Urinary bladder (tissue), 4 donors: ENCODE data around the gene PNRC1. TPM values are rescaled to one million over a fixed set of nuclear protein-coding genes. Genes with fewer than 3 reads are reported as not detected.

Experiments used
- DNase-seq: peaks from one replicate; pipeline ENCODE4 v3.0.0-alpha.2; 2015; ENCODE audit errors: extremely low spot score
- H3K27ac ChIP-seq: one replicate; pipeline ENCODE4 v1.5.1; 2013; ENCODE audit warnings: low read depth, mild to moderate bottlenecking, moderate library complexity
- H3K36me3 ChIP-seq: one replicate; pipeline ENCODE4 v1.6.1; 2013; ENCODE audit warnings: mild to moderate bottlenecking, moderate library complexity; ENCODE audit not compliant: insufficient read depth
- H3K4me1 ChIP-seq: one replicate; pipeline ENCODE4 v1.6.1; 2013; ENCODE audit warnings: mild to moderate bottlenecking, moderate library complexity; ENCODE audit not compliant: insufficient read depth
- H3K4me3 ChIP-seq: one replicate; pipeline ENCODE4 v1.5.1; 2013; ENCODE audit warnings: low read depth, low read length
- WGBS: extraction: QIAGEN DNeasy Blood & Tissue Kit; methylation state at CpG from one replicate; pipeline ENCODE4 v1.1.7; 2013; 5-methylcytosine and 5-hydroxymethylcytosine counted together
- polyA plus RNA-seq: library from polyadenylated mRNA; stranded (reverse); fragments of 200-250 nt; gene quantifications from one replicate; pipeline ENCODE4 v1.2.3, GENCODE V29; 2013
- total RNA-seq: library from RNA; depleted of rRNA; stranded (reverse); fragments of >200 nt; gene quantifications from one replicate; pipeline ENCODE4 v1.2.3, GENCODE V29; 2014
- donor health status: healthy with polysubstance abuse.
- donor health status: healthy.

Gene PNRC1
- total and polyA plus RNA-seq, 2 donors = 147 to 224 TPM

GRCh38 chr6:89068695-89069094 is 11.9 kb upstream of the PNRC1 start:
- WGBS = 86% methylated on average over 1 of the region's 1 CpG

DNA sequence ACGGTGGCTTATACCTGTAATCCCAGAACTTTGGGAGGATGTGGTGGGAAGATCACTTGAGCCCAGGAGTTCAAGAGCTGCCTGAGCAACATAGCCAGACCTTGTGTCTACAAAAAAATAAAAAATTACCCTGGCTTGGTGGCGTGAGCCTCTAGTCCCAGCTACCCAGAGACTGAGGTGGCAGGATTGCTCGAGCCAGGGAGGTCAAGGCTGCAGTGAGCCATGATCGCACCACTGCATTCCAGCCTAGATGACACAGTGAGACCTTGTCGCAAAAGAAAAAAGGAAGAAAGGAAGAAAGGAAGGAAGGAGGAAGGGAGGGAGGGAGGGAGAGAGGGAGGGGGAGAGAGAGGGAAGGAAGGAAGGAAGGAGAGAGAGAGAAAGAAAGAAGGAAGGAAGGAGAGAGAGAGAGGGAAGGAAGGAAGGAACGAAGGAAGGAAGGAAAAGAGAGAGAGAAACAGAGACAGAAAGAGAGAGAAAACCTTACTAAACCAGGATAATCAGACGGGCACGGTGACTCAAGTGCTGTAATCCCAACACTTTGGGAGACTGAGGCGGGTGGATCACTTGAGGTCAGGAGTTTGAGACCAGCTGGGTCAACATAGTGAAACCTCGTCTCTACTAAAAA is 10.9 kb upstream of the PNRC1 start:
- Histone ChIP-seq H3K36me3 (no peaks in the 10 kb centered on the region), H3K27ac (no peak overlapping the region), H3K4me1 (no peaks in the 10 kb centered on the region), H3K4me3 (no peak overlapping the region)
- DNase-seq = no peak
- 88% methylated on average over 10 of the region's 10 CpGs for whole genome bisulfite sequencing

More at GRCh38 chr6:89068695-89069094, 11.9 kb upstream of the PNRC1 start:
- Histone ChIP-seq H3K36me3 (no peaks in the 10 kb centered on the region), H3K4me3 (no peak overlapping the region), H3K27ac (no peak overlapping the region), H3K4me1 (no peaks in the 10 kb centered on the region)
- no peak for DNase-seq

DNA sequence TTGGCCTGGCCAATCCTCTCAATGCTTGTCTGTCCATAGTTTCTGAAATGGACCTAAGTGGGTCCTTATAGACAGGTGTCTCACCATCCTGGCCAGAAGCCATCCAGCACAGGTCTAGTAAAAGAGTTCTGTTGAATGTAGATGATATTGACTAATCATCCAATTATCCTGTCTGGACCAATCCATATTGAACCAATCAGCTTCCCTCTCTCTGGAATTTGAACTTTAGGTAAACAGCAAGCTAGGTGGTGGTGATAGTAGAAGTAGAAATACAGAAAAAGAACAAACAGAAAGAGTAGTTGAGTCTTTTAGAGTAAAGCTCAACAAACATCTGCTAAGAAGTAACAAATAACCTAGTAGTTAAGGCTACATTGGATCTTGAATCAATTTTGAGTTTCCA is 9.5 kb upstream of the PNRC1 start:
- no peak for DNase-seq
- Histone ChIP-seq H3K4me3 (no peak overlapping the region), H3K4me1 (no peaks in the 10 kb centered on the region), H3K27ac (no peak overlapping the region), H3K36me3 (no peaks in the 10 kb centered on the region)

GRCh38 chr6:89073014-89073620 is 7.4 kb upstream of the PNRC1 start:
- no peak for DNase-seq
- 25% methylated on average over 4 of the region's 4 CpGs for WGBS
- H3K4me3 ChIP-seq = no peak overlapping the region
- H3K27ac ChIP-seq = no peak overlapping the region
- H3K36me3 ChIP-seq = no peaks in the 10 kb centered on the region
- H3K4me1 ChIP-seq = no peaks in the 10 kb centered on the region

- no peaks in the 10 kb centered on the region for H3K4me1 ChIP-seq
- no peaks in the 10 kb centered on the region for H3K36me3 ChIP-seq
- WGBS = 94% methylated on average over 2 of the region's 2 CpGs
- H3K4me3 ChIP-seq = no peak overlapping the region
- DNase-seq = no peak
- H3K27ac ChIP-seq = no peak overlapping the region
These were observed 6.7 kb upstream of the PNRC1 start for GRCh38 chr6:89073840-89074239.

- H3K4me3 ChIP-seq = peak overlapping the region; percentile 66
- H3K36me3 ChIP-seq = no peaks in the 10 kb centered on the region
- under 1% methylated on average over 20 of the region's 20 CpGs for WGBS
- peaks cover 2% of the 10 kb centered on the region for H3K4me1 ChIP-seq
- peak; percentile 85 for DNase-seq
- H3K27ac ChIP-seq = peak overlapping the region; percentile 93
These were observed 878 bp upstream of the PNRC1 start for GRCh38 chr6:89079511-89080234.

- DNase-seq = no peak
- H3K4me3 ChIP-seq = peak overlapping the region; percentile 100
- peak overlapping the region; percentile 100 for H3K27ac ChIP-seq
- peaks cover 2% of the 10 kb centered on the region for H3K36me3 ChIP-seq
- WGBS = 1% methylated on average over 36 of the region's 36 CpGs
- peaks cover 2% of the 10 kb centered on the region for H3K4me1 ChIP-seq
These were observed 525 bp downstream of the PNRC1 start for GRCh38 chr6:89081129-89081422.

GRCh38 chr6:89081423-89082322 is 1.1 kb downstream of the PNRC1 start:
- WGBS = under 1% methylated on average over 69 of the region's 69 CpGs
- H3K4me1 ChIP-seq = peaks cover 2% of the 10 kb centered on the region
- peak overlapping the region; percentile 100 for H3K27ac ChIP-seq
- H3K4me3 ChIP-seq = peak overlapping the region; percentile 100
- H3K36me3 ChIP-seq = peaks cover 2% of the 10 kb centered on the region
- DNase-seq = peak; percentile 93

DNA sequence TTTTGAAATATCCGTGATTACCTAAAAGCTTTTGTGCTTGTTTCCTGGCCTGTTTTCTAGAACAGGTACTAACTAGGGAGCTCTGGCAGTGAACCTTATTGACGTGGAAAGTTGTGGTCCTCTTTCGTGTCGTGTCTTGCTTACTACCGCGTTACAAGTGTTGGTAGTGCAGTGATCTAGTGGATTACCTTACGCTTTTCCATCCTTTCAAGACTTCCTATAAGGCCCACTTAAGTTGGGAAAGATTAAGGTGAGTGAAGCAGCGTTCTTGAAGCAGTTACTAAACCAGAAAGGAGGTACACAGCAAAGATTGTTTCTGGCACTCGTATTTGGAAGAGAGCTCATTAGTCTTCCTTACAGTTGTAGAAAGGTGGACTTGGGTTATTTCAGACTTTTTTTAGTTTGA is 1.9 kb downstream of the PNRC1 start:
- Histone ChIP-seq H3K36me3 (peaks cover 2% of the 10 kb centered on the region), H3K4me3 (peak overlapping the region; percentile 73), H3K27ac (peak overlapping the region; percentile 95), H3K4me1 (peaks cover 2% of the 10 kb centered on the region)
- DNase-seq = no peak
- WGBS = 1% methylated on average over 9 of the region's 9 CpGs

DNA sequence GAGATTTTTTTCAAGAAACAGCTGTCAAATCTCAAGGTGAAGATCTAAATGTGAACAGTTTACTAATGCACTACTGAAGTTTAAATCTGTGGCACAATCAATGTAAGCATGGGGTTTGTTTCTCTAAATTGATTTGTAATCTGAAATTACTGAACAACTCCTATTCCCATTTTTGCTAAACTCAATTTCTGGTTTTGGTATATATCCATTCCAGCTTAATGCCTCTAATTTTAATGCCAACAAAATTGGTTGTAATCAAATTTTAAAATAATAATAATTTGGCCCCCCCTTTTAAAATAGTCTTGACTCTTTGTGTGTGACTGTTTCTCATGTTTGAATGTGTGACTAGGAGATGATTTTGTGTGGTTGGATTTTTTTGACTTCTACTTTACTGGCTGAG is 4.0 kb downstream of the PNRC1 start:
- Histone ChIP-seq H3K4me3 (no peak overlapping the region), H3K27ac (no peak overlapping the region), H3K4me1 (peaks cover 5% of the 10 kb centered on the region), H3K36me3 (peaks cover 2% of the 10 kb centered on the region)
- DNase-seq = no peak

DNA sequence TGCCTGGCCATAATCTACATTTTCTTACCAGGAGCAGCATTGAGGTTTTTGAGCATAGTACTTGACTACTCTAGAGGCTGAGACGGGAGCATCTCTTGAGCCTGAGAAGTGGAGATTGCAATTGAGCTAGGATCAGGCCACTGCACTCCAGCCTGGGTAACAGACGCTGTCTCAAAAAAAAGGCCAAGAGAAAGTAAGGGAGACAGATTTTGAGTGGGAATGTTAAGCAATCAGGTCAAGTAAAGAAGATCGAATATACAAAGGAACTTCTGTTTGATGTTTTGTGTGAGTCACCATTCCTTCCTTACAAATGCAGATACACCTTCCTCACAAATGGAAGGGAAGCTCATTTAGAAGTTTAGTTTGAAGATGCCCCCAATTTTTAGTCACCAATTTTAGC is 4.4 kb downstream of the PNRC1 start:
- Histone ChIP-seq H3K4me3 (no peak overlapping the region), H3K27ac (no peak overlapping the region), H3K4me1 (peaks cover 5% of the 10 kb centered on the region), H3K36me3 (peaks cover 2% of the 10 kb centered on the region)
- no peak for DNase-seq
- WGBS = 54% methylated on average over 3 of the region's 3 CpGs

GRCh38 chr6:89085409-89086205 is 5.1 kb downstream of the PNRC1 start:
- Histone ChIP-seq H3K27ac (no peak overlapping the region), H3K4me3 (no peak overlapping the region), H3K36me3 (peaks cover 2% of the 10 kb centered on the region), H3K4me1 (peaks cover 5% of the 10 kb centered on the region)
- DNase-seq = no peak
- WGBS = 91% methylated on average over 12 of the region's 12 CpGs

DNA sequence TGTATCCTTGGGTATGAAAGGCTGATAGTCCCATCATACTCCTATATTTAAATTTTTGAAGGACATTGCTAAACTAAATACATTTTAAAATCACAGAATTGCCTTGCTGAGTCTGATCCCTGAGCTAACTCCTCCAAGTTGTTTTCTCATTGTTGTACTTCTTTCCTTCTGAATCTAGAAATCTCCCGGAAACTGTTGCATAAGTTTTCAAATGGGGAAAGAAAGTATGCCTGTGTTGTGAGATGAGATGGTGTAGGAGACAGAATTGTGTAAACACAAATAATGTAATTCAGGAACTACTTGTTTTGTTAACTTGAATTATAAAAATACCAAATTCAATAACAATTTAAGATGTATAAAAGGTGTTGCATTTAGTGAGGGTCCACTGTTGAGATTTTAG is 7.3 kb downstream of the PNRC1 start:
- DNase-seq = no peak
- H3K4me1 ChIP-seq = peaks cover 5% of the 10 kb centered on the region

More for the DNA sequence above, 7.3 kb downstream of the PNRC1 start:
- WGBS = 64% methylated on average over 1 of the region's 1 CpG
- Histone ChIP-seq H3K36me3 (peaks cover 2% of the 10 kb centered on the region), H3K4me3 (no peak overlapping the region), H3K27ac (no peak overlapping the region)
